ENCODE results near the gene IFRD2. TPM values are rescaled to one million over a fixed set of nuclear protein-coding genes. Genes with fewer than 3 reads are reported as not detected.

Gene IFRD2
- total and polyA plus RNA-seq, 2 of the 13 experiments (the other 11 are each of a cell fraction or from before 2014, with no cell fraction given): 32.8 to 96.1 TPM

GRCh38 chr3:50260942-50261441 lies 31.2 kb downstream of the IFRD2 start (continued):
- TF ChIP-seq THAP11 (CRISPR knock-in tag; IDR thresholded peaks at IDR 0.05): no peak
- TF ChIP-seq ZNF136 (CRISPR knock-in tag; IDR thresholded peaks at IDR 0.05; ENCODE audit: low read depth): no peak
- TF ChIP-seq KIAA2018 (CRISPR knock-in tag; IDR thresholded peaks at IDR 0.05; ENCODE audit: borderline replicate concordance): no peak
- TF ChIP-seq KDM4B (CRISPR knock-in tag; IDR thresholded peaks at IDR 0.05): no peak
- TF ChIP-seq ZNF230 (CRISPR knock-in tag; IDR thresholded peaks at IDR 0.05): no peak
- no peak for TF ChIP-seq ZNF407 (CRISPR knock-in tag; IDR thresholded peaks at IDR 0.05; ENCODE audit: not compliant biosample characterization)
- no peak for TF ChIP-seq ZNF7 (CRISPR knock-in tag; IDR thresholded peaks at IDR 0.05)
- no peak for TF ChIP-seq ZNF766 (CRISPR knock-in tag; IDR thresholded peaks at IDR 0.05; ENCODE audit: borderline replicate concordance)
- peak; percentile 83; the same call in 1 of the 2 replicates for TF ChIP-seq ZBTB10 (CRISPR knock-in tag; IDR thresholded peaks at IDR 0.05; ENCODE audit: borderline replicate concordance)
- TF ChIP-seq NCOA2 (CRISPR knock-in tag; IDR thresholded peaks at IDR 0.05): no peak
- TF ChIP-seq ZNF343 (CRISPR knock-in tag; IDR thresholded peaks at IDR 0.05): no peak

Data from HepG2 (cell line).